GM18499 (cell line): Measurements from ENCODE around the gene PLIN5.

Experiments used
- ATAC-seq: cut with Tn5 transposase; IDR thresholded peaks from one replicate; pipeline ENCODE4 v1.9.1; 2021; ENCODE audit warnings: moderate number of reproducible peaks; ENCODE audit not compliant: insufficient read depth, unreplicated experiment

Gene PLIN5

GRCh38 chr19:4534836-4535658 is at the start of gene PLIN5:
Gene PLIN5 (minus strand): TSS chr19:4535224. CDS start chr19:4534074, 1,150 bp downstream.
- ATAC-seq, result no peak

- ATAC-seq, result no peak
Measured at GRCh38 chr19:4583961-4584669, 49.1 kb upstream of the PLIN5 start.

DNA sequence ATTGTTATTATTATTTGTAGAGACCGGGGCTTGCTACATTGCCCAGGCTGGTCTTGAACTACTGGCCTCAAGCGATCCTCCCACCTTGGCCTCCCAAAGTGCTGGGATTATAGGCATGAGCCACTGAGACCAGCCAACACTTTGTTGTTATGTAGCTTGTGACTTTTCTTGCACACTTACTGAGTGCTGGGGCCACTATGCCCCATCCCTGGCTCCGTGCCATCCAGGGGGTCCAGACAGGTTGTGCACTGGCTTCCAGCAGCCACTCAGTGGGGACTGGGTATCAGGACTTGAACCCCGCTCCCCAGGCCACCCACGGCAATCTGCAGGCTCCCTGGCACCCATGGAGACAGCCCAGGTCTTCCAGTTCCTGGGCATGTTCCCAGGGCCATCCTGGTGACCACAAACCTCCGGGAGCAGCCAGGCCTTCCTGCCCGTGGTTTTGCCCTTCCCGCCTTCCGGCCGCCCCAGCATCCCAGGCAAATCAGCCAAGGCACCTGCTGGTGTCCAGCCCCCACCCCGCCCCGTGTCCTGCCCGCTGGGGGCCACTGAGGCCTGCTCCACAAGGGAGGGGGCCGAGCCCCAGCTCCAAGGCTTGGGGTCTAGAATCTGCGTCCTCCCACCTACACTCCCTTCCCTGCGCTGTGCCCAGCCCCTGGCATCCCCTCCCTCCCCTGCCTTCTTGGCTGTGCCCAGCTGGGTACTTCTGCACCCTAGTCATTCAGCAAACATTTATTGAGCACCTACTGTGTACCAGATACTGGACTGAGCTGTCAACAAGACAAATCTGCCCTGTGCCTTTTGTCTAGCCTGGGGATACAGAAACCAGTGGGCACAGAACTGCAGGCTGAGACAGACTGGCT is 48.2 kb upstream of the PLIN5 start:
- no peak for ATAC-seq

GRCh38 chr19:4581666-4582553 is 46.9 kb upstream of the PLIN5 start:
- no peak for ATAC-seq

DNA sequence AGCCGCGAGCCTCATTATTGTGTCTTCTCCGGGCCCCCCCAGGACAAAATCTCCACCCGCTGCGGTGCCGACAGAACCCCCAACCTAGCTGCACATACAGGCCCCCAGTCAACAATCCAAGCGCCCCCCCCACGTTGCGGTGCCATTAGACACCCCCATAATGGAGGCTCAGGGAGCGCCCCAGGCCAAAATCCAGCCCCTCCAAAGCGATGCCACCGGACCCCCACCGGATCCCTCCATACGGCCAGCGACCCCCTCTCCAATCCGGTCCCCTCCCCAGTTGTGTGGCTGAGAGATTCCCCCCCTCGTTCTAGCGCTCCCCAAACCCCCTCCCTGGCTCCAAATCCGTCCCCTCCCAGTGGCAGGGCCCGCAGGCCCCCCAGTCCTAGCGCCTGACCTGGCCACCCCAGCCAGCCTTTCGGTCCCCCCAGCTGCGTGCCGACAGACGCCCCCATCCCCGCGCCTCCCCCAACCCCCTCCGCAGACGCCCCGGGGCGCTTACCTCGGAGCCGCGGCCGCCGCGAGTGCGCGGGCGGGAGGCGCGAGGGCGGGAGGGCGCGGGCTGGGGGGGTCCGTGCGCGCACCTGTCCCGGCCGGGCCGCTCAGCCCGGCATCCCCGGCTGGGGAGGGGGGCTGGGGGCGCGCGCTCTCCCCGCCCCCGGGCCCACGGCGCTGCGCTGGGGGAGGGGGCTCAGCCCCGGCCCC is 46.1 kb upstream of the PLIN5 start:
- ATAC-seq, result no peak

- no peak for ATAC-seq
Measured at GRCh38 chr19:4580021-4580901, 45.2 kb upstream of the PLIN5 start.

- ATAC-seq, result no peak
Measured at GRCh38 chr19:4579389-4579788, 44.4 kb upstream of the PLIN5 start.

- ATAC-seq, result no peak
Measured at GRCh38 chr19:4578552-4579248, 43.7 kb upstream of the PLIN5 start.

DNA sequence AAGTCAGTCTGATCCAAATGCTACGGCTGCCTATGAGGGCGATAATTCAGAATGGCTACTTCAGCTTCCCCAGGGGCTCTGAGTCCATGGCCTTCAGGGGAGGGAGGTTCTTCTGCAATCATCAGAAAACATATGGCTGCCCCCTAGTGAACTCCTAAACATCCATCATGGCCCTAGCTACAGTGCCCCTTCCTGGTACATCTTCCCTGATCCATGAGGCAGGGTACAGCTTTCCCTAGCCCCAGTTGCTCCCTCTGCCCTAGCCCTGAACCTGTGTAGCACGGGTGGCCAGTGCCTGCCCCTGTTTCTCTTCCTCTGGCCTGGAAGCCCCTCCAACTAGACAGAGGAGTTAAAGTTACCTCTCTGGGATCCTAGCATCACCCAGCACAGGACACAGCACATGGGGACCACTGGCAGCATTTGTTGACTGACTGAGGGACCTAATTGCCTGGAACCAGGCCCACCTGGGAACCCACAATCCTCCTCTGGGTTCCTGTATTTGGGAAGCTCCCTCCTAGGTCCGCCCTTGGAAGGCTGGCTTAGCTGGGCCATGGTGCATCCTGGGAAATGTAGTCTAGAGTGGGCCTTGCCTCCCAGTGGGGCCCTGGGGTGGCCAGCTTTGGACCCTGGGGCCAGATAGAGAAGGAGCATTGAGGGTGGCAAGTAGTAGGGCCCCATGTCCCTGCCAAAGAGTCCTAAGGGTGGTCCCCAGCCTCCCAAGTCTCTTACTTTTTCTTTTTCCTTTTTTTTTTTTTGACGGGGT is 42.2 kb upstream of the PLIN5 start:
- no peak for ATAC-seq

- no peak for ATAC-seq
Measured at GRCh38 chr19:4576016-4576933, 41.3 kb upstream of the PLIN5 start.

DNA sequence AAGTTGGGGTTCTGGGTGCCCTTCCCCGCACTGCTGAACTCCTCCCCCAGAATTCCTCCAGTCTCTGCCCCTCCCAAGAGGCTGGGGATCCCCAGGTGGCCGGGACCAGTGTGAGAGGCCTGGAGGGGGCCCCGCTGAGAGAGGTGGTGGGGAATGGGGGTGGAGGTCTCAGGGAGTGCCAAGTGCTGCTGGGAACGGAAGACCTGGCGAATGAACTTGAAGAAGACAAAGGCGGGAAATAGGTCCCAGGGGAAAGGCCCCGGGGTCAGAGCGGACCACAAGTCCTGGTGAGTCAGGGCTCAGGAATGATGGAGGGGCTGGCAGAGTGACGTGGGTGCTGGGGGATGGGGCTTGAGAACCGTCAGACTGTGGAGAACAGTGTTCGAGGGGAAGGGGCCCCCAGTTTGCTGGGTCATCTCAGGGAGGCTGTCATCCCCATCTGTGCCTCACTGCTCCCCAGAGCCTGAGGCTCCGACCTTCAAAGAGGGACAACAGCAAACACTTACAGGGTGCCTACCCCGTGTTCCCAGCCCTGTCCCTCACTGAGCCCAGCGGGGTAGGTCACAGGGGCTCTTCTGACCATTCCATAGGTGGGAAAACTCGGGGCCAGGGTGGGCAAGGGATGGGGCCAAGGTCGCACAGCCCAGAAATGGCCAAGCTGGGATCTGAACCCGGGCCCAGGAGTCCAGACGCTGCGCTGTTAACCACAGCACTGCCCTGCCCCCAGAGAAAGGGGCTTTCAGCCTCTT is 40.4 kb upstream of the PLIN5 start:
- ATAC-seq, result no peak

- ATAC-seq, result no peak
Measured at GRCh38 chr19:4573682-4574081, 38.7 kb upstream of the PLIN5 start.

GRCh38 chr19:4571305-4571917 is 36.4 kb upstream of the PLIN5 start:
- ATAC-seq, result no peak

GRCh38 chr19:4570916-4571304 is 35.9 kb upstream of the PLIN5 start:
- no peak for ATAC-seq

DNA sequence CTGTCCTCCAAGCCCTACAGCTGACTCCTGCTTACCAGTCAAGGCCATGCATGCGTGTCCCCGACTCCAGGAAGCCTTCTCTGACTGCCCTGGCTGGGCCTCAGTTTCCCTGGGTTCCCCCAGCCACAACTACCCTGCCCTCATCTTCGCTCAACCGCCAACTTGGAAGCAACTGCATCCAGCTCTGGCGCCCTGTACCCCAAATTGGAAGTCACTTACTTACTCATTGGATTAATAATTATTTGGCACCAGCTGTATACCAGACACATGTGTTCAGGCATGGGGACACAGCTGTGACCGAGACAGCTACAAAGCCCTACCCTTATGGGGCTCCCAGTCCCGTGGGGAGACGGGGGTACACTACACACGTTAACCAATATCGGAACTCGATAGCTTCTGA is 35.4 kb upstream of the PLIN5 start:
- no peak for ATAC-seq
